ENCODE measurements around the gene TPD52L1. TPM values are rescaled to one million over a fixed set of nuclear protein-coding genes. Genes with fewer than 3 reads are reported as not detected.

Gene TPD52L1
- total and polyA plus RNA-seq, 2 of the 4 experiments (the other 2 are of a cell fraction) = 10.2 to 13.5 TPM

- H3K23ac ChIP-seq (ENCODE audit: low read depth, low read length) = peak overlapping the region; percentile 57
- no TSS peak for BruUV-seq (replicated peaks)
- DNase-seq = peak; percentile 94
- ChIA-PET POLR2A (ENCODE audit: unreplicated experiment) (interaction anchor here (0.6 kb wide), 2 partner anchors 13 to 99 kb away, joined by 4 to 8 read pairs; partner anchors contain the start of gene HDDC2), CTCF (interaction anchor here (0.9 to 1.6 kb wide), 3 partner anchors 10 to 111 kb away, joined by 3 read pairs; no protein-coding TSS in a partner anchor)
- H2AK5ac ChIP-seq (ENCODE audit: low read depth, low read length) = peak overlapping the region; percentile 84; the same call in 1 of the 2 replicates
- H3K4ac ChIP-seq (ENCODE audit: low read depth, low read length) = peak overlapping the region; percentile 78
- H3K9me3 ChIP-seq (ENCODE audit: control insufficient read depth, insufficient read depth, low read length) = no peaks in the 10 kb centered on the region
- no peaks in the 10 kb centered on the region for H4K20me1 ChIP-seq (ENCODE audit: insufficient read depth, low read length)
- TF ChIP-seq BHLHE40 (IDR thresholded peaks at IDR 0.05; ENCODE audit: low read depth, low read length) = peak; percentile 48; the same call in 1 of the 2 replicates
- 0 out of 2 replicates have a peak, but pooled peaks have one; percentile 14 for TF ChIP-seq SMC3 (IDR thresholded peaks at IDR 0.05; ENCODE audit: low read depth, low read length)
- no peak for TF ChIP-seq USF2 (IDR thresholded peaks at IDR 0.05; ENCODE audit: low read depth, low read length)
- no peak for TF ChIP-seq RAD21 (IDR thresholded peaks at IDR 0.05; ENCODE audit: low read length)
- TF ChIP-seq FOS (IDR thresholded peaks at IDR 0.05; ENCODE audit: low read depth, low read length) = peak; percentile 19; the same call in 1 of the 2 replicates
- peak; percentile 99 for TF ChIP-seq CEBPB (IDR thresholded peaks at IDR 0.05; ENCODE audit: low read depth, low read length)
- TF ChIP-seq POLR2A (IDR thresholded peaks at IDR 0.05; ENCODE audit: low read depth, low read length) = no peak
- TF ChIP-seq MAZ (IDR thresholded peaks at IDR 0.05; ENCODE audit: borderline replicate concordance, low read depth, low read length) = no peak
- TF ChIP-seq MAFK (IDR thresholded peaks at IDR 0.05; ENCODE audit: low read depth, low read length) = peak; percentile 99
- TF ChIP-seq CHD1 (IDR thresholded peaks at IDR 0.05; ENCODE audit: low read depth, low read length) = no peak
- peak; percentile 100 for TF ChIP-seq NFE2L2 (IDR thresholded peaks at IDR 0.05; ENCODE audit: low read depth, low read length)
- no peak for TF ChIP-seq MXI1 (IDR thresholded peaks at IDR 0.05; ENCODE audit: borderline replicate concordance, low read depth, low read length)
- no peak for TF ChIP-seq RCOR1 (IDR thresholded peaks at IDR 0.05; ENCODE audit: insufficient replicate concordance, low read length)
- no peak overlapping the region for H3K4me3 ChIP-seq (ENCODE audit: insufficient read depth, low read depth, low read length)
- H2BK20ac ChIP-seq (ENCODE audit: low read depth, low read length) = peak overlapping the region; percentile 75
- H3K14ac ChIP-seq (replicated peaks; ENCODE audit: low read depth, low read length) = peak overlapping the region; percentile 23
- 0 out of 2 replicates have a peak overlapping the region, but pooled peaks have one; percentile 28 for H3K9ac ChIP-seq (ENCODE audit: low read depth, low read length)
- H3K27ac ChIP-seq (ENCODE audit: insufficient read depth, low read length) = peak overlapping the region; percentile 99
- H2BK120ac ChIP-seq (ENCODE audit: low read depth, low read length) = peak overlapping the region; percentile 87
- dilution Hi-C loops (cut with HindIII; ENCODE audit: low sequenced_read_pairs, unreplicated experiment) (no loop called here), in situ Hi-C loops (cut with MboI; ENCODE audit: low sequenced_read_pairs) (no loop called here), intact Hi-C loops (cut with micrococcal nuclease) (loop anchor here (2.0 to 5.0 kb wide), 5 partner anchors 19 to 330 kb away; partner anchors contain the start of genes HDDC2 and RNF217)
- peak overlapping the region in 1 of 2 experiments; percentile 65; a peak in 2 of 4 replicates for H4K8ac ChIP-seq (ENCODE audit: low read depth in 2 of 2, low read length in 2 of 2)
- H2BK5ac ChIP-seq (ENCODE audit: low read depth, low read length, poor library complexity, severe bottlenecking) = peak overlapping the region; percentile 94
- peak overlapping the region; percentile 51 for H3K4me2 ChIP-seq (ENCODE audit: low read depth, low read length)
- no peak overlapping the region for H2AK9ac ChIP-seq (replicated peaks; ENCODE audit: low read depth, low read length, poor library complexity)
- 5% methylated on average over 2 of the region's 7 CpGs; no CpG with 5 or more reads in 1 of the 2 experiments for WGBS, 2 experiments (ENCODE audit: extremely low coverage in 2 of 2, insufficient read length in 1 of 2)
- no peaks in the 10 kb centered on the region for H3K27me3 ChIP-seq (ENCODE audit: control insufficient read depth, insufficient read depth, low read length)
- H4K91ac ChIP-seq (ENCODE audit: insufficient read depth, low read depth, low read length) = peak overlapping the region; percentile 60
- H2AFZ ChIP-seq (replicated peaks; ENCODE audit: low read length, poor library complexity) = peak overlapping the region; percentile 74
- H3K4me1 ChIP-seq (ENCODE audit: control insufficient read depth, insufficient read depth, low read length) = peaks cover 13% of the 10 kb centered on the region
- peaks cover 3% of the 10 kb centered on the region; the same call in 1 of the 2 replicates for H3K9me1 ChIP-seq (ENCODE audit: insufficient read depth, low read length)
- H3K79me1 ChIP-seq (ENCODE audit: low read depth in 1 of 2, low read length in 2 of 2) = no peaks in the 10 kb centered on the region
- peak; percentile 77 for ATAC-seq (ENCODE audit: low read depth)
- peak overlapping the region; percentile 62; the same call in 1 of the 2 replicates for H3K56ac ChIP-seq (ENCODE audit: extremely low read depth, insufficient read depth, low read length)
- peak overlapping the region; percentile 90 for H4K5ac ChIP-seq (ENCODE audit: low read depth, low read length)
- peak overlapping the region; percentile 75; the same call in 1 of the 3 replicates for H2BK15ac ChIP-seq (ENCODE audit: low read depth, low read length)
- peak overlapping the region; percentile 89 for H3K18ac ChIP-seq (ENCODE audit: low read depth, low read length)
- no peaks in the 10 kb centered on the region for H3K36me3 ChIP-seq (ENCODE audit: control insufficient read depth, insufficient read depth, low read length)
Measured at GRCh38 chr6:125201961-125202729, 48.6 kb downstream of the TPD52L1 start.

Measured in IMR-90 (cell line).